GM12878 (cell line): ENCODE results near the gene PUS10. TPM values are rescaled to one million over a fixed set of nuclear protein-coding genes. Genes with fewer than 3 reads are reported as not detected.
A peak's percentile ranks its signal among the peaks of the same experiment; 100 is the strongest.

ENCODE experiments used
- ATAC-seq: fragments of 200-7000 bp; cut with Tn5 transposase; 3 replicates; pipeline ENCODE4 v1.9.1; 2020; ENCODE audit warnings: mild to moderate bottlenecking, moderate library complexity
- BruUV-seq: library from RNA; stranded (reverse); fragments of 400-500 nt; replicated peaks from 2 replicates; lab custom pipeline; 2021; lab: Mats Ljungman, UMichigan
- CTCF ChIA-PET: fragments of 300-600 bp; sonication (Branson Sonifier 250); formaldehyde crosslinking; extraction: SDS; loops from one replicate; lab custom pipeline; 2021; ENCODE audit warnings: inconsistent platforms; lab: Yijun Ruan, JAX
- POLR2A ChIA-PET: fragments of 350-600 bp; formaldehyde crosslinking; extraction: SDS; loops from one replicate; lab custom pipeline; 2021; ENCODE audit warnings: inconsistent platforms; lab: Charles Lee
- RAD21 ChIA-PET: fragments of 300-600 bp; sonication (Branson Sonifier 250); formaldehyde crosslinking; loops from one replicate; lab custom pipeline; 2023; ENCODE audit warnings: antibody characterized with exemption; ENCODE audit not compliant: unreplicated experiment; lab: Charles Lee
- SMC1A ChIA-PET: fragments of 300-600 bp; sonication (Branson Sonifier 250); formaldehyde crosslinking; loops from one replicate; lab custom pipeline; 2023; ENCODE audit not compliant: unreplicated experiment, uncharacterized antibody; lab: Charles Lee
- DNase-seq: peaks from one replicate; pipeline ENCODE4 v3.0.0-alpha.2; 2011; ENCODE audit warnings: low read depth, low spot score
- FAIRE-seq: peaks from 3 replicates; lab custom pipeline; 2011; peaks lifted over from hg19 to GRCh38; lab: Jason Lieb, UNC
- H2AFZ ChIP-seq: 2 replicates; pipeline ENCODE4 v1.6.0; 2011; ENCODE audit warnings: low read depth, low read length, control low read depth; ENCODE audit not compliant: control insufficient read depth
- H3K27ac ChIP-seq: 2 replicates; pipeline ENCODE4 v1.5.1; 2011; ENCODE audit warnings: control low read depth; ENCODE audit not compliant: control insufficient read depth, insufficient read depth
- H3K27me3 ChIP-seq, 2 experiments: replicated peaks in 1 of 2; 2 replicates each; pipeline versions ENCODE4 v1.6.0 to v1.6.1; 2011; ENCODE audit warnings: low read length in 1 of 2; ENCODE audit not compliant: control insufficient read depth in 2 of 2, insufficient read depth in 2 of 2
- H3K36me3 ChIP-seq, 2 experiments: 2 replicates each; pipeline ENCODE4 v1.5.1; 2011; ENCODE audit warnings: low read length in 1 of 2; ENCODE audit not compliant: control insufficient read depth in 2 of 2, insufficient read depth in 2 of 2
- H3K4me1 ChIP-seq: 2 replicates; pipeline ENCODE4 v1.6.1; 2011; ENCODE audit warnings: mild to moderate bottlenecking, low read length, moderate library complexity, mixed read lengths; ENCODE audit not compliant: control insufficient read depth, insufficient read depth
- H3K4me2 ChIP-seq: 2 replicates; pipeline ENCODE4 v1.6.0; 2011; ENCODE audit warnings: control low read depth; ENCODE audit not compliant: control insufficient read depth, insufficient read depth
- H3K4me3 ChIP-seq: fragments of 200-600 bp; sonication (generic); 2 replicates; pipeline ENCODE4 v1.5.1; 2016
- H3K79me2 ChIP-seq: 2 replicates; pipeline ENCODE4 v1.6.0; 2011; ENCODE audit warnings: low read length; ENCODE audit not compliant: control insufficient read depth, insufficient read depth
- H3K9ac ChIP-seq: 2 replicates; pipeline ENCODE4 v1.8.0; 2011; ENCODE audit warnings: low read length, control low read depth, mixed read lengths; ENCODE audit not compliant: control insufficient read depth, insufficient read depth
- H3K9me3 ChIP-seq: replicated peaks from 3 replicates; pipeline ENCODE4 v1.5.1; 2011; ENCODE audit warnings: mild to moderate bottlenecking, low read length; ENCODE audit not compliant: control insufficient read depth, insufficient read depth
- H4K20me1 ChIP-seq: 2 replicates; pipeline ENCODE4 v1.6.0; 2011; ENCODE audit not compliant: control insufficient read depth, insufficient read depth
- ATF7 ChIP-seq: fragments of 450-650 bp; IDR thresholded peaks from 2 replicates; pipeline ENCODE4 v1.6.1; 2016; ENCODE audit warnings: low read depth, mild to moderate bottlenecking
- BCLAF1 ChIP-seq: fragments of 450-650 bp; IDR thresholded peaks from 2 replicates; pipeline ENCODE4 v1.6.1; 2017; ENCODE audit warnings: antibody characterized with exemption, mild to moderate bottlenecking, moderate library complexity
- E2F4 ChIP-seq: IDR thresholded peaks from 2 replicates; pipeline ENCODE4 v1.6.1; 2012; ENCODE audit warnings: low read depth, low read length, improper control_type of control experiment
- ETV6 ChIP-seq, 2 experiments: fragments of 450-650 bp in 1 of 2; IDR thresholded peaks in 1 of 2; conservative IDR thresholded peaks in 1 of 2; 2 replicates each; pipeline ENCODE4 v1.6.1; 2014; ENCODE audit warnings: antibody characterized with exemption in 1 of 2, borderline replicate concordance in 1 of 2, low read depth in 1 of 2, mild to moderate bottlenecking in 1 of 2, moderate library complexity in 1 of 2
- IKZF1 ChIP-seq: fragments of 450-650 bp; conservative IDR thresholded peaks from 2 replicates; pipeline ENCODE4 v1.6.1; 2017; ENCODE audit warnings: antibody characterized with exemption, mild to moderate bottlenecking
- KAT2A ChIP-seq: conservative IDR thresholded peaks from 2 replicates; pipeline ENCODE4 v1.6.1; 2011; ENCODE audit warnings: low read depth, low read length; ENCODE audit not compliant: control insufficient read depth
- POLR2AphosphoS5 ChIP-seq: IDR thresholded peaks from 2 replicates; pipeline ENCODE4 v1.6.1; 2011; ENCODE audit warnings: mild to moderate bottlenecking, low read length, inconsistent platforms
- RAD51 ChIP-seq: fragments of 450-650 bp; IDR thresholded peaks from 2 replicates; pipeline ENCODE4 v1.6.1; 2016; ENCODE audit warnings: moderate library complexity, mild to moderate bottlenecking, inconsistent platforms
- RB1 ChIP-seq: fragments of 450-650 bp; formaldehyde crosslinking; IDR thresholded peaks from 2 replicates; pipeline ENCODE4 v1.6.1; 2017; ENCODE audit warnings: mild to moderate bottlenecking, borderline replicate concordance
- RBBP5 ChIP-seq: fragments of 200-600 bp; sonication (generic); conservative IDR thresholded peaks from 2 replicates; pipeline ENCODE4 v1.6.1; 2016
- TCF7 ChIP-seq: IDR thresholded peaks from 2 replicates; pipeline ENCODE4 v1.6.1; 2014; ENCODE audit warnings: antibody characterized with exemption, borderline replicate concordance
- ZSCAN29 ChIP-seq: fragments of 450-650 bp; IDR thresholded peaks from 2 replicates; pipeline ENCODE4 v1.6.1; 2017; ENCODE audit warnings: mild to moderate bottlenecking, moderate library complexity
- WGBS: methylation state at CpG from one replicate; pipeline ENCODE4 v1.1.6; 2016; ENCODE audit warnings: low lambda C conversion rate; ENCODE audit not compliant: insufficient replicate concordance, insufficient coverage; ENCODE audit errors: missing lambda C conversion rate; 5-methylcytosine and 5-hydroxymethylcytosine counted together
- in situ Hi-C: fragments of 300-500 bp; cut with MboI; formaldehyde crosslinking; loops from 9 replicates; pipeline ENCODE4 v1.14.3; 2018; ENCODE audit warnings: mixed read lengths
- intact Hi-C: fragments of 100-400 bp; cut with micrococcal nuclease; formaldehyde crosslinking; loops from one replicate; pipeline ENCODE4 v1.14.2; 2022; ENCODE audit not compliant: unreplicated experiment
- polyA plus RNA-seq, 11 experiments: library from polyadenylated mRNA; depleted of rRNA in 4 of 11; unstranded in 6 of 11; stranded (reverse) in 5 of 11; fragments of >200 nt; fragmentation: Nextera tagmentation in 4 of 11; fragmentation: Illumina TruSeq in 1 of 11; extraction: Ambion mirVana in 4 of 11; extraction: Trizol in 1 of 11; gene quantifications; 1 replicate in 1 of 11; 2 replicates in 10 of 11; pipeline versions ENCODE4 v1.2.1 to v1.2.3, GENCODE V29; 2011 to 2016; ENCODE audit warnings: inconsistent platforms in 2 of 11, missing spikeins in 2 of 11, low read depth in 1 of 11
- total RNA-seq, 4 experiments: library from RNA; depleted of rRNA in 3 of 4; stranded (reverse); fragments of >200 nt in 3 of 4; fragmentation: Illumina TruSeq in 1 of 4; extraction: Trizol in 1 of 4; gene quantifications; 2 replicates each; pipeline versions ENCODE4 v1.2.1 to v1.2.3, GENCODE V29; 2013 to 2021

PUS10 gene
- total and polyA plus RNA-seq, 10 of the 15 experiments (the other 5 are each of a cell fraction or from before 2014, with no cell fraction given): 9.1 to 17.0 (median 13.0) TPM

GRCh38 chr2:60899892-60900249 is 118.2 kb downstream of the PUS10 start:
- Histone ChIP-seq H3K4me1 (peaks cover 13% of the 10 kb centered on the region), H4K20me1 (no peaks in the 10 kb centered on the region), H3K4me2 (no peak overlapping the region; the same call in 1 of the 2 replicates), H3K27ac (peak overlapping the region; percentile 47), H3K4me3 (no peak overlapping the region), H3K79me2 (peaks cover 27% of the 10 kb centered on the region), H3K9ac (no peak overlapping the region), H3K36me3 (peaks cover 13 to 42% of the 10 kb centered on the region in 2 experiments), H3K9me3 (no peaks in the 10 kb centered on the region), H2AFZ (no peak overlapping the region), H3K27me3 (no peaks in the 10 kb centered on the region)
- WGBS: 42% methylated on average over 1 of the region's 1 CpG
- intact Hi-C loops: no loop called here
- in situ Hi-C loops: no loop called here
- ChIA-PET SMC1A (interaction anchor here (0.7 to 3.4 kb wide), 18 partner anchors 9 to 103 kb away, joined by 3 to 14 read pairs (median 4); partner anchors contain the start of gene REL), POLR2A (interaction anchor here (0.5 to 1.8 kb wide), 8 partner anchors 9 to 892 kb away, joined by 3 to 5 read pairs (median 4); partner anchors contain the start of gene REL), RAD21 (interaction anchor here (1.0 to 2.8 kb wide), 9 partner anchors 9 to 99 kb away, joined by 3 to 14 read pairs (median 4); partner anchors contain the start of gene REL), CTCF (interaction anchor here (0.6 to 2.0 kb wide), 5 partner anchors 8 to 100 kb away, joined by 3 to 9 read pairs (median 3); no protein-coding TSS in a partner anchor)
- TF ChIP-seq KAT2A: no peak
- TF ChIP-seq ETV6 (conservative IDR thresholded peaks at IDR 0.05 in 1 of 2, IDR thresholded peaks at IDR 0.05 in 1 of 2; ENCODE audit: borderline replicate concordance in 1 of 2, low read depth in 1 of 2): no peak
- no peak for TF ChIP-seq BCLAF1
- TF ChIP-seq ATF7: 0 out of 2 replicates have a peak, but pooled peaks have one; percentile 7
- TF ChIP-seq E2F4: no peak
- no peak for TF ChIP-seq RBBP5
- TF ChIP-seq IKZF1: no peak
- no peak for TF ChIP-seq TCF7
- 0 out of 2 replicates have a peak, but pooled peaks have one; percentile 1 for TF ChIP-seq RAD51
- no peak for TF ChIP-seq RB1
- TF ChIP-seq ZSCAN29: no peak
- TF ChIP-seq POLR2AphosphoS5: peak; percentile 57; the same call in 1 of the 2 replicates
- ATAC-seq (peak; percentile 53), DNase-seq (no peak), FAIRE-seq (no peak)
- no TSS peak for BruUV-seq
